Skeletal muscle cell (primary cell): Measurements from ENCODE around the gene PTGS2.
A peak's percentile ranks its signal among the peaks of the same experiment; 100 is the strongest.

ENCODE experiments used
- DNase-seq: peaks from one replicate; pipeline ENCODE4 v3.0.0-alpha.2; 2010; ENCODE audit warnings: low read depth
- H3K4me3 ChIP-seq: 2 replicates; pipeline ENCODE4 v1.5.1; 2011; ENCODE audit warnings: low read depth, mild to moderate bottlenecking, control low read depth, low read length, moderate library complexity

The PTGS2 gene

DNA sequence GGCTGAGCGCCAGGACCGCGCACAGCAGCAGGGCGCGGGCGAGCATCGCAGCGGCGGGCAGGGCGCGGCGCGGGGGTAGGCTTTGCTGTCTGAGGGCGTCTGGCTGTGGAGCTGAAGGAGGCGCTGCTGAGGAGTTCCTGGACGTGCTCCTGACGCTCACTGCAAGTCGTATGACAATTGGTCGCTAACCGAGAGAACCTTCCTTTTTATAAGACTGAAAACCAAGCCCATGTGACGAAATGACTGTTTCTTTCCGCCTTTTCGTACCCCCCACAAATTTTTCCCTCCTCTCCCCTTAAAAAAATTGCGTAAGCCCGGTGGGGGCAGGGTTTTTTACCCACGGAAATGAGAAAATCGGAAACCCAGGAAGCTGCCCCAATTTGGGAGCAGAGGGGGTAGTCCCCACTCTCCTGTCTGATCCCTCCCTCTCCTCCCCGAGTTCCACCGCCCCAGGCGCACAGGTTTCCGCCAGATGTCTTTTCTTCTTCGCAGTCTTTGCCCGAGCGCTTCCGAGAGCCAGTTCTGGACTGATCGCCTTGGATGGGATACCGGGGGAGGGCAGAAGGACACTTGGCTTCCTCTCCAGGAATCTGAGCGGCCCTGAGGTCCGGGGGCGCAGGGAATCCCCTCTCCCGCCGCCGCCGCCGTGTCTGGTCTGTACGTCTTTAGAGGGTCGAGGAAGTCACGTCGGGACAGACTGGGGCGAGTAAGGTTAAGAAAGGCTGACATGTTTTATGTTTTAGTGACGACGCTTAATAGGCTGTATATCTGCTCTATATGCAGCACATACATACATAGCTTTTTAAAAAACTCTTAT is at the start of gene PTGS2:
Gene PTGS2 (minus strand): TSS at position 179 of the 817 bp plus-strand sequence. CDS start 133 bp downstream, at position 46.
- DNase-seq: peak; percentile 90
- H3K4me3 ChIP-seq: peak within 1 kb of the TSS; percentile 69

DNA sequence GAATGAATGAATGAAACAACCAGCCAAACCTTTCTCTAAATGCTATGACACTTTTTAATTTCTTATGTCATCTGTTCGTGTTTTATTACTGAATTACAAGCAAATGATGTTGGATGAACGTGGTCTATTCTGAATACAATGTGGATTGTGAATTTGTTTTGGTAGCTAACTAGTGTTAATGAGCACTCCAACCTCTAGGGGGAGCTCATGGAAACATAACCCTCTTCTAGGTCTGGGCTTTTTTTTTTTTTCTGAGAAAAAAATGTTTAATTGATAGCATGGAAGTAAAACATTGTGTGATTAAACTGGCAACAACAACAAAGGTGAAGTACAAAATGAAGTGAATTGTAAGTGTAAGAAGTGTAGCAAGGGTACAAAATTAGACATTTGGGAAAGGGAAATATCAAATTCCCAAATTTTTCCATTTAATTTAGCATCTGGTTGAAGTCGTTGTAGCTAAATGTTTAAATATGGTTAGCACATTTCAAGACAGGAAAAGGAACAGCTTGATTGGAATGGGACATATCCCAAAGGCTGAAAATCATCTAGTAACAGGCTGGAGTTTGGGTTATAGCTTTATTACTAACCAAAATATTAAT is 42.6 kb upstream of the PTGS2 start:
- no peak overlapping the region for H3K4me3 ChIP-seq
- no peak for DNase-seq

DNA sequence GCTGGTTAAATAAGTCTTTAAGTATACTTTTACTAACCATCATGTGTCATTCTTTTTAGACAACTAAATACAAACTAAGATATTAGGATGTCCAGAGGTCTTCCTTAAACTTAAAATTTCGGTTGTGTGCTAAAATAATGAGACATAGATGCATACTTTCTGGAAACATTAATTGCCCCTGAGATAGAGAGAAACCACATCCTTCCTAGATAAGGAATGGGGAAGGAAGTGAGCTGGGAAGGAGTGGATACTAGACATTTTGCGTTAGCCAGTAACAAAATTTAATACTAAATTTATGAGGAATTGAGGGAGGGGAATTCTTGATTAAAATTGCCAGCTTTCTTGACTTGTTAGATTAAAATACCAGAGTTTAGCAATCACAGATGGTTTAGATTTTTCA is 37.1 kb upstream of the PTGS2 start:
- H3K4me3 ChIP-seq: no peak overlapping the region
- DNase-seq: no peak

DNA sequence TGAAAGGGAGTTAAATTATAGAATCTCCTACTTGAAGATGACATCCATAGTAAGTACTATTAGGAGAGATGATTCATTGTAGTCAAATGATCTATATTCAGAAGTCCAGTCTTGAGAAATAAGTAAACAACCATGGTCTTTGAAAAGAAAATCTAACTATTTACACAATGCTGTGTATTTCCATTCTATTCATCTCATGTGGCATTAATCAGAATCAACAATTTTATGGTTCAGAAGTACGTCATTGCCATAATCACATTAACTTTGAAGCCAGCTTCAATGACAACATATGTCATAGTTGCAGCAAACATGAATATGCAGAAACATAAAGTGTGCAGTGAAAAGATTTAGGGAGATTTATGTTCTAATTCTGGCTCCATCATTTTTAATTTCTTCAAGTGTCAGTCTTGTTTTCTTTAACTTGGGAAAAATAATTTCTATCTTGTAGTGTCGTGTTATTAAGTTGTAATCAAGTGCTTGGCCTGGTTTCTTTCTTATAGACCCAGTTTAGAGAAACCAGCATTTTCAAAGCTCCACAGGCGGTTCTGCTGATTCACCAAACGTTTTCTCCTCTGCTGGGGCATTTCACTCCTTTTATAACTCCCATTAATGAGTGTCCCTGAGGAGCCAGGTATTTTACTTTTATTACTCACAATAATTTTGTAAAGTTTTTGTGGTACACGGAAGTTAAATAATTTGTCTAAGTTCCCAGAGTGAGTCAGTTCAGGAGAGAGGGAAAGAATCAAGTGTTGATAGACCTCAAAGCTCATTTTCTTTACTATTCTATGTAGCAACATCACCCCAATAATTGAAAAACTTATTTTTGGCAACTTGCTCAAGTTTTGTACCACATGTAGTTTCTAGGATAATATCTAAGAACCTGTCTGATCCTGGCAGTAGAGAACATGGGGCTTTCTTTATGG is 35.9 kb upstream of the PTGS2 start:
- H3K4me3 ChIP-seq: no peak overlapping the region

DNA sequence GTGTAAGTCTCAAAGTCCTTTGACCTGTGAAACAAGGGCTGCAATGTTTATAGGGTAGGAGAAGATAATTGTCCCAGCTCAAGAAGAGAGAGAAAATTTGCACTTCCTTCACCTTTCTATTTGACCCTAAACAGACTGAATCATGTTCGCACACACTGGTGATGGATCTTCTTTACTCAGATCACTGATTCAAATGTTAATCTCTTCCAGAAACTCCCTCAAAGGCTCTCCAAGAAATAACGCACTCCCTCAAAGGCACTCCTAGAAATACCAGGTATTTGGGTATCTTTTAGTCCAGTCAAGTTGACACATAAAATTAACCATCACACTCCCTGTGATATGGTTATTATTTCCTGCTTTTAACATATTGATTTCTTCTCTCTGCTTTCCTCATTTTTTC is 30.5 kb upstream of the PTGS2 start:
- DNase-seq: no peak
- H3K4me3 ChIP-seq: no peak overlapping the region

More for the DNA sequence above, 35.9 kb upstream of the PTGS2 start:
- DNase-seq: no peak

DNA sequence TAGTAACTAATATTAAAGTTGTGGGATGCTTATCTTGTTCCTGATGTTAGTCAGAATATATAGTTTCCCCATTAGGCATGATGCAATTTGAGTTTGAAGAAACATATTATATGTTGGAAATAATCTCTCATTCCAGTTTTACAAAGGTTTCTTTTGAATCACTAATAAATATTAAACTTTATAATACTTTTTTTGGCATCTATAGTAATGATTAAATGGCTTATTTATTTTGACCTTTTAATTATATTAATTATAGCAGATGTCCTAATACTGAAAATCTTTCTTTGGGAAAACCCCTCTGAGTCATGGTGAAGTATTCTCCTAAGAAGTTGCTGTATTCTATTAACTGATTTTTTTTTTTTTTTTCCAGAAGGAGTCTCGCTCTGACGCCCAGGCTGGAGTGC is 28.5 kb upstream of the PTGS2 start:
- DNase-seq: no peak
- H3K4me3 ChIP-seq: no peak overlapping the region

DNA sequence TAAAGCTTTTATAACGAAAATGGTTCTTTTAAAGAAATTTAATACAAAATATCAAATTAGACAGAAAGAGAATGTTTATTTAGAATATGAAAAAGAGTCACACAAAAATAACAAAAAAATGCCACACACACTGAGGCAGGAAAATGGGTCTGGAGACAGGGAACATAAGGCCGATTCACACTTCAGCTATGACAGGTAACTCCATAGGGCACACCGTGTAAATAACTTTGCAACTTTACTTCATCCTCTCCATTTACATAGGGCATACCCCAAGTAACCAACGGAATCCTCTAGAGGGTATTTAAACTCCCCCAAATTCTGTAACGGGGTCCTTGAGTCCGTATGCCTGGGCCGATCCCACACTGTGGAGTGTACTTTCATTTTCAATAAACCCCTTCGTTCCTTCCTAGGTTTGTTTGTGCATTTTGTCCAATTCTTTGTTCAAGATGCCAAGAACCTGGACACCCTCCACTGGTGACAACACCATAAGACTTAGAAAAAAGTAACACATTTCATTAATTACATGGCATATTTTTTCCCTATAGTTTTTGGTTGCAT is 23.1 kb upstream of the PTGS2 start:
- no peak overlapping the region for H3K4me3 ChIP-seq

DNA sequence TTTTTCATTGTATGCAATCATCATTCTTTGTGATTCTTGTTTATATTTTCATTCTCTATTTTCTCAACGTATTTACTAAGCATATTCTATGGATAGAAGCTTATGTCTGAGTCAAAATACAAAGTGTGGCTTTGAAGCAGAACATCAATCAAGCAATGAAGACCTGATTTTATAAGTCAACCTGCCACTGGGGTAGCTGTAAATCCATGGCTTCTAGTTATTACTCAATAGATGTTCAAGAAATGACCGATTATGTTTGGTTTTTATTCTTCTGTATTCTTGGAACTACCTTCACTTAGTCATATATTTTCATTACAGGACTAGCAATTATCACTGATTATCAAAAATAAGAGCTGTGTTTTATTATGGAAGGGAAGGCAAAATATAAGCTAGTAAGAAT is 20.5 kb upstream of the PTGS2 start:
- DNase-seq: no peak
- H3K4me3 ChIP-seq: no peak overlapping the region

More for the DNA sequence above, 23.1 kb upstream of the PTGS2 start:
- DNase-seq: no peak

DNA sequence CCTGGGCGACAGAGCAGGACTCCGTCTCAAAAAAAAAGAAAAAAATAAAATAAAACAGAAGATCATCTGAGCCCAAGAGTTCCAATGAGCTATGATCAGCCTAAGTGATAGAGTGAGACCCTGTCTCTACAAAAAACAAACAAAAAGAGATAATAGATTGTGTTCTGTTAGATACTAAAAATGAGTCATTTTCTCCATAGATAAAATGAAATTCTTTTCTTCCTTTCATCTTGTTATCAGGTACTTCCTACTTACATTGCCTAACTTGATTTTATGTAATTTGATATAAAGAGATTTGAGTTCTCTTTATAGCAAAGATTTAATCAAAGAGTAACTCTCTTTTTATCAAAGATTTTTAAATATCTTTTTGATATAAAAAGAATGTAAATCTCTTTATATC is 19.3 kb upstream of the PTGS2 start:
- no peak overlapping the region for H3K4me3 ChIP-seq
- DNase-seq: no peak

DNA sequence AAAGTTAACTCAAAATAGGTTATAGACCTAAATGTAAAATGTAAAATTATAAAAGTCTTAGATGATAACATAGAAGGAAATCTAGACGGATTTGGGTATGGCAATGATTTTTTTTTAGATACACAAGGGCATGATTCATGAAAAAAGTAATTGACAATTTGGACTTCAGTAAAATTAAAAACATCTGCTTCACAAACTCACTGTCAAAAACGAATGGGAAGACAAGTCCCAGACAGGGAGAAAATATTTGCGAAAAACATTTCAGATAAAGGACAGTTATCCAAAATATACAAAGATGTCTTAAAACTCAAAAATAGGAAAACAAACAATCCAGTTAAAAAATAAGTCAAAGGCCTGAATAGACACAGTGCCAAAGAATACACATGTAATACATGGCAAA is 9.7 kb upstream of the PTGS2 start:
- no peak for DNase-seq
- no peak overlapping the region for H3K4me3 ChIP-seq

DNA sequence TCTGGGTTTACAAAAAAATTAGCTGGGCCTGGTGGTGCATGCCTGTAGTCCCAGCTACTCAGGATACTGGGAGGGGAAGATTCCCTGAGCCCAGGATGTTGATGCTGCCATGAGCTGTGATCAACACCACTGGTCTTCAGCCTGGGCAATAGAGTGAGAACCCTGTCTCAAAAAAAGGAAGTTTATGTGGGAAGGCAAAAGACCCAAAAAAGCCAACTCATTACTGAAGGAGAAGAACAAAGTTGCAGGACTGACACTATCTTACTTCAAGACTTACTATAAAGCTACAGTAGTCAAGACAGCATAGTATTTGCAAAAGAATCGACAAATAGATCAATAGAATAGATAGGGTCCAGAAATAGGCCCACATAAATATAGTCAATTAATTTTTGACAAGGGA is 9.2 kb upstream of the PTGS2 start:
- no peak for DNase-seq
- no peak overlapping the region for H3K4me3 ChIP-seq

DNA sequence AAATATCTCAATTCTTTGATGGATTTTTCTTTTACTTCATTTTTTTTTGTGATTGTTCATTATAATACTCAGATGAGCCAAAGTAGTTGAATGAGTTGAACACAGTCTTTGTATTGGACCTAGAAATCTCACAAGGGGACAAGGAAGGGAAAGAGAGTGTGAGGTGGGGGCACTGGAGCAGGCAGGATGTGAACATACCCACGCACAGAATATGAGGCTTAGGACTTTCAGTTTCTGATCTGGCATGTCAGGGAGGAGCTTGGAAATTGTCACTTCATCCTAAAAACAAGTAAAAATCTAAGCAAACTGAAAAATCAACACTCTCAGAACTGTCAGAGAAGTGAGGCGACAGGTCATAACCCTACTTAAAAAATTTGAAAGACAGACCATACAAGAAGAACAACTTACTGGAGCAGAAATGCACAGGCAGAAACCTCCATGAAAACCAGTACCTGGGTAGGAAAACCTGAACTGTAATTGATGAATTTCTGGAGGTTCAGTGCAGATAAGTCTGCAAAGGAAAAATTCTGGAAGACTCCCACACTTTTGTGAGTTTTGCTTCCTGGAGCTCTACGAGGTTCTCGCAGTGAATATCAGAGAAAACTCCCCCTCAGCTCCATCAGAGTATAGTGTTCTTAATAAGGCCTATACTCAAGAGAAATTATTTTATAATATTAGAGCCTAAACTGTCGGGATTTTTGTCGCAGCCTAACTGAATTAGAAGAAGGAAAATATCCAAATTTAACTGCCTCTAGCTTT is 3.6 kb upstream of the PTGS2 start:
- no peak overlapping the region for H3K4me3 ChIP-seq
- DNase-seq: no peak

DNA sequence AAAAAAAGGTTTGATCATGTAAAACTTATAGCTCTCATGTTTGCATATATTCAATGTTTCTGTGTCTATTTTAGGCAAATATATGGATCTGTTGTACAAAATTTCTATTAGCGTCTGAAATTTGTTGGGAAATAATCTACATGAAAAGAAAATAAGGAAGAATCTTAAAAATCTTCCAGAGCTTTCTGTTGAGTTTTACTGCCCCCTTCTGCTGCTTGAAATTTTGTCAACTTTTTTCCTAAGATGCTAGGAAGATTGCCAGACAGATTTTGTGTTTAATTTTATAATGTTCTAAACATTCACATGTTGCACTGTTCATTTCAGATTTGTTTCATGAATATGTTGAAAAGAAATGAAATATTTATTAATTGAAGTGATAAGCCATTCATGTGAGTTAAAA is 2.5 kb upstream of the PTGS2 start:
- H3K4me3 ChIP-seq: peak overlapping the region; percentile 69
- no peak for DNase-seq

DNA sequence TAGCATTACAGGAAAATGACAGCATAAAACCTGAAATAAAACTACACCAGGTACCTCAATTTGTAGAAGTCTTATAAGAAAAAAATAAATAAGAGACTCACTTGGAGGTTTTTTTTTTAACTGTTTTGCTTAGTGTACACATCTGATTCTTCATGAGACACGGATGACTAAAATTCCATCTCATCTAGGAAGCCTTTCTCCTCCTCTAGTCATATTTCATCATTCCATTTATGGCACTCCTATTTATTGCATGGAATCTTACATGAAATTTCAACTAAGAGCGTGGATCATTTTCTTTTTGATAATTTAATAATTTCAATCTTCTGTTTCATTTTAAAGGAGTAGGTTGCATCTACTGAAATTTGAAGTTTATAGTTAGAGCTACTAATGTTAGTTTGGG is 1.6 kb upstream of the PTGS2 start:
- DNase-seq: no peak
- H3K4me3 ChIP-seq: peak overlapping the region; percentile 69

DNA sequence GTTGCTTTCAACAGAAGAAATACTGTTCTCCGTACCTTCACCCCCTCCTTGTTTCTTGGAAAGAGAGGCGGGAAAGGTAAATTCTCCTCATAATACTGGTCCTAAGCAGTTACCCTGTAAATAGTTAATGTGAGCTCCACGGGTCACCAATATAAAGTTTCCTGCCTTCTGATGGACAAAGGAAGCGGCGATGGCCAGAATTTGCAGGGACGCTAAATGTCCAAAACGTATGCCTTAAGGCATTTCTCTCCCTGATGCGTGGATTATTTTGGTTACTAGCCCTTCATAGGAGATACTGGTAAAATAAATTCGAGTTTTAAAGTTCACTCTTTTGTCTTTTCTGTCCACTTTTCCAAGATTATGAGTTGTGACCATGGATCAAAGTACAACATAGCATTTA is 898 bp upstream of the PTGS2 start:
- peak overlapping the region; percentile 69 for H3K4me3 ChIP-seq
- DNase-seq: no peak

DNA sequence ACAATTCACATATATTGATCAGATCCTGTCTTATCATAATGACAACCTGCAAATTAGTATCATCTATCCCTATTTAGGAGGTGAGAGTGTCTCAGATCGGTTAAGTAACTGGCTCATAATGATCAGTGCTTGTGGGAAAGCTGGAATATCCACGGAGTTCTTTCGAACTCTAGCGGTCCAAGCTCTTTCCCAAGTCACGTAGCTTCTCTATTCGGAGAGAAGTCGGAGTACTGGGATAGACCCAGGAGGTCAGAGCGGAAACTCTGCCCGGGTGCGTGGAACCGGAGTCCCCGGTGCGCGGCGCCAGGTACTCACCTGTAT is 339 bp downstream of the PTGS2 start:
- H3K4me3 ChIP-seq: peak overlapping the region; percentile 69
- DNase-seq: no peak

DNA sequence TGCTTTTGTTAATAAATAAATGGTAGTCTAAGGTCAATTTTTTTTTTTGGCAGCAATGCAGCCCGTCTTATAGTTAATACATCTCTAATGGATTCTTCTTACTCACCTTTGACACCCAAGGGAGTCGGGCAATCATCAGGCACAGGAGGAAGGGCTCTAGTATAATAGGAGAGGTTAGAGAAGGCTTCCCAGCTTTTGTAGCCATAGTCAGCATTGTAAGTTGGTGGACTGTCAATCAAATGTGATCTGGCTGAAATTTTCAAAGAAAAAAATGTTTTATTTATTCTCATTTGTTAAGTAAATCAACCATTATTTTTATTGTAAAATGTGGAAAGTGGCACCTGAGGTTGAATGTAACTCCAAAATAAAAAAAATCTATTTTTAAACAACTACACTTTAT is 2.1 kb downstream of the PTGS2 start:
- no peak for DNase-seq
- no peak overlapping the region for H3K4me3 ChIP-seq

DNA sequence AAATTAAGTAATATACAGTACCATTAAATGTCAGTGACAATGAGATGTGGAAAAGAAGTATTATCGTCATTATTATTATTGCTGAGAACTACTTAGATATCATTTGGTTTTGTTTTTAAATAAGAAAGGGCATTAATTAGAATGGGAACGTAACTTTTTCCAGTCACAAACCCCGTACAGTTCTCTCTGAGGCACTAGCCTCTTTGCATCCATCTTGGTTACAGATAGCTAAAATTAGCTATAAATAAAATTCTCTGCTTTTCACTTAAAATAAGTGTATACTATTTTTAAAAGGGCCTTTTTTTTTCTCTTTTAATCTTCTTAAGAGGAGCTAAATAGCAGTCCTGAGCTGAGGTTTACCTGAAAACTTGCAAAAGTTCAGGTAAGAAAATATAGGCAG is 7.6 kb downstream of the PTGS2 start:
- no peak for DNase-seq
- no peak overlapping the region for H3K4me3 ChIP-seq

DNA sequence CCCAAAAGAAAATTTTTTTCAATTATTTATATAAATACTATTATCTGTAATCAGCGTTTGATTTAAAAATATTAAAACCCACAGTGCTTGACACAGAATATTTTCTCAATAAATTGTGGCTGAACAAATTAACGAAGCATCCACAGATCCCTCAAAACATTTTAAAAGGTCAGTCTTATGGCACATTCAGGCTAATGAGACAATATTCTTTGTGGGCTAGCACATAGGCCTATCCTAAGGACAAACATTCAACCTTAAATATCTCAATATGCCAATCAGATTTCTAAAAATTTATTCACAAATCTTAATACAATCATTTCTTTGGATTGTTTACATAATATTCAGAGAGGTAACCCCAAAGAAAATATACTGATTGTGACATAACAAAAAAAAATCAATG is 8.1 kb downstream of the PTGS2 start:
- H3K4me3 ChIP-seq: no peak overlapping the region
- no peak for DNase-seq
